Measurements from ENCODE around the gene FOXN3.

The FOXN3 gene

GRCh38 chr14:89347885-89348284, 69.1 kb downstream of the FOXN3 start:
- Histone ChIP-seq H3K36me3 (replicated peaks; ENCODE audit: low read depth, low read length) (peaks cover 13% of the 10 kb centered on the region), H3K27ac (ENCODE audit: low read length) (no peak overlapping the region), H3K79me2 (ENCODE audit: low read length) (no peaks in the 10 kb centered on the region), H3K4me3 (ENCODE audit: low read length) (no peak overlapping the region), H3K9me3 (ENCODE audit: insufficient read depth, low read length) (no peaks in the 10 kb centered on the region), H3K9ac (ENCODE audit: low read length) (no peak overlapping the region), H4K20me1 (ENCODE audit: insufficient read depth, low read length) (no peaks in the 10 kb centered on the region), H2AFZ (ENCODE audit: low read depth, low read length) (no peak overlapping the region), H3K27me3 (ENCODE audit: low read depth, low read length) (no peaks in the 10 kb centered on the region), H3K4me1 (ENCODE audit: low read length) (peaks cover 14% of the 10 kb centered on the region), H3K4me2 (ENCODE audit: low read length) (no peak overlapping the region)
- TF ChIP-seq CTCF (IDR thresholded peaks at IDR 0.05; ENCODE audit: low read depth, low read length) (no peak), EZH2phosphoT487 (IDR thresholded peaks at IDR 0.05; ENCODE audit: low read depth) (no peak)

GRCh38 chr14:89344920-89345254, 72.1 kb downstream of the FOXN3 start:
- Histone ChIP-seq H3K27me3 (ENCODE audit: low read depth, low read length) (no peaks in the 10 kb centered on the region), H3K36me3 (replicated peaks; ENCODE audit: low read depth, low read length) (peaks cover 12% of the 10 kb centered on the region), H2AFZ (ENCODE audit: low read depth, low read length) (no peak overlapping the region), H3K4me1 (ENCODE audit: low read length) (peaks cover 31% of the 10 kb centered on the region), H3K9me3 (ENCODE audit: insufficient read depth, low read length) (no peaks in the 10 kb centered on the region), H3K79me2 (ENCODE audit: low read length) (no peaks in the 10 kb centered on the region), H3K9ac (ENCODE audit: low read length) (no peak overlapping the region), H4K20me1 (ENCODE audit: insufficient read depth, low read length) (peaks cover 9% of the 10 kb centered on the region; the same call in 1 of the 2 replicates), H3K4me3 (ENCODE audit: low read length) (no peak overlapping the region), H3K4me2 (ENCODE audit: low read length) (no peak overlapping the region), H3K27ac (ENCODE audit: low read length) (no peak overlapping the region)
- TF ChIP-seq CTCF (IDR thresholded peaks at IDR 0.05; ENCODE audit: low read depth, low read length), result no peak
- no peak for TF ChIP-seq EZH2phosphoT487 (IDR thresholded peaks at IDR 0.05; ENCODE audit: low read depth)

GRCh38 chr14:89343356-89343755, 73.7 kb downstream of the FOXN3 start:
- peaks cover 4% of the 10 kb centered on the region for H3K36me3 ChIP-seq (replicated peaks; ENCODE audit: low read depth, low read length)
- no peaks in the 10 kb centered on the region for H3K9me3 ChIP-seq (ENCODE audit: insufficient read depth, low read length)
- H3K4me3 ChIP-seq (ENCODE audit: low read length), result no peak overlapping the region
- H3K27ac ChIP-seq (ENCODE audit: low read length), result no peak overlapping the region
- peaks cover 9% of the 10 kb centered on the region; the same call in 1 of the 2 replicates for H4K20me1 ChIP-seq (ENCODE audit: insufficient read depth, low read length)
- H3K79me2 ChIP-seq (ENCODE audit: low read length), result no peaks in the 10 kb centered on the region
- H3K9ac ChIP-seq (ENCODE audit: low read length), result no peak overlapping the region
- no peaks in the 10 kb centered on the region for H3K27me3 ChIP-seq (ENCODE audit: low read depth, low read length)
- H2AFZ ChIP-seq (ENCODE audit: low read depth, low read length), result no peak overlapping the region
- no peak overlapping the region for H3K4me2 ChIP-seq (ENCODE audit: low read length)
- no peak for TF ChIP-seq CTCF (IDR thresholded peaks at IDR 0.05; ENCODE audit: low read depth, low read length)
- no peak for TF ChIP-seq EZH2phosphoT487 (IDR thresholded peaks at IDR 0.05; ENCODE audit: low read depth)
- peaks cover 31% of the 10 kb centered on the region for H3K4me1 ChIP-seq (ENCODE audit: low read length)

GRCh38 chr14:89342049-89342448, 75.0 kb downstream of the FOXN3 start:
- no peak for TF ChIP-seq EZH2phosphoT487 (IDR thresholded peaks at IDR 0.05; ENCODE audit: low read depth)
- TF ChIP-seq CTCF (IDR thresholded peaks at IDR 0.05; ENCODE audit: low read depth, low read length), result no peak
- no peaks in the 10 kb centered on the region for H3K79me2 ChIP-seq (ENCODE audit: low read length)
- peak overlapping the region; percentile 32 for H3K27ac ChIP-seq (ENCODE audit: low read length)
- no peaks in the 10 kb centered on the region for H3K9me3 ChIP-seq (ENCODE audit: insufficient read depth, low read length)
- 0 out of 2 replicates have a peak overlapping the region, but pooled peaks have one; percentile 1 for H3K4me3 ChIP-seq (ENCODE audit: low read length)
- H3K27me3 ChIP-seq (ENCODE audit: low read depth, low read length), result no peaks in the 10 kb centered on the region
- no peak overlapping the region for H3K9ac ChIP-seq (ENCODE audit: low read length)
- no peak overlapping the region for H2AFZ ChIP-seq (ENCODE audit: low read depth, low read length)
- H3K36me3 ChIP-seq (replicated peaks; ENCODE audit: low read depth, low read length), result peaks cover 4% of the 10 kb centered on the region
- H4K20me1 ChIP-seq (ENCODE audit: insufficient read depth, low read length), result peaks cover 9% of the 10 kb centered on the region; the same call in 1 of the 2 replicates
- peak overlapping the region; percentile 66 for H3K4me2 ChIP-seq (ENCODE audit: low read length)
- H3K4me1 ChIP-seq (ENCODE audit: low read length), result peaks cover 31% of the 10 kb centered on the region

Data from OCI-LY3 (cell line).